ENCODE results near the gene PCDHA7.
A peak's percentile ranks its signal among the peaks of the same experiment; 100 is the strongest.
"Not testable (repeated sequence)": the region's sequence is repeated elsewhere in the genome, so short reads cannot be mapped to it uniquely, and the experiment has no call there.

The PCDHA7 gene

DNA sequence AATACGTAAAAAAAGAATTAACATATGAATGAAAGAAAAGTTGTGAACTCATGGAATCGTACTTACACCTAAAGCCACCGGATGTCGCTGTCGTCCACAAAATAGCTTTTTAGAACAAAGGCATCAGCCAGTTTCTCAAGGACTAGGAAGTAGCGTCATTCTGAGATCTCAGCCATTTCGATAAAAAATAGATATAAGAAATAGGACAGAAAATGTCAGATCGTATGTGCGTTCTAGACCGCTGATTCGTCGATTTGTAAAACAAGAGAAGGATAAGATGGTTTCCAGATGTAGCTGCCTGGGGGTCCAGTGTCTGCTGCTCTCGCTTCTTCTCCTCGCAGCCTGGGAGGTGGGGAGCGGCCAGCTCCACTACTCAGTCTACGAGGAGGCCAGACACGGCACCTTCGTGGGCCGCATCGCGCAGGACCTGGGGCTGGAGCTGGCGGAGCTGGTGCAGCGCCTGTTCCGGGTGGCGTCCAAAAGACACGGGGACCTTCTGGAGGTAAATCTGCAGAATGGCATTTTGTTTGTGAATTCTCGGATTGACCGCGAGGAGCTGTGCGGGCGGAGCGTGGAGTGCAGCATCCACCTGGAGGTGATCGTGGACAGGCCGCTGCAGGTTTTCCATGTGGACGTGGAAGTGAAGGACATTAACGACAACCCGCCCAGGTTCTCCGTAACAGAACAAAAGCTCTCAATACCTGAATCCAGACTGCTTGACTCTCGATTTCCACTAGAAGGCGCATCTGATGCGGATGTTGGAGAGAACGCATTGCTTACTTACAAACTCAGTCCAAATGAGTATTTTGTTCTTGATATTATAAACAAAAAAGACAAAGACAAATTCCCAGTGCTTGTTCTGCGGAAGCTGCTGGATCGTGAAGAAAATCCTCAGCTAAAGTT is 22.0 kb downstream of the PCDHA7 start, which contains the start of gene PCDHA10:
TSS of gene PCDHA10 (plus strand) at position 126 of the 903 bp plus-strand sequence. CDS start at position 278, 152 bp downstream.
- intact Hi-C loops (cut with DNase I), result no loop called here
- DNase-seq, result peak in 1 of 10 donors; percentile 75

DNA sequence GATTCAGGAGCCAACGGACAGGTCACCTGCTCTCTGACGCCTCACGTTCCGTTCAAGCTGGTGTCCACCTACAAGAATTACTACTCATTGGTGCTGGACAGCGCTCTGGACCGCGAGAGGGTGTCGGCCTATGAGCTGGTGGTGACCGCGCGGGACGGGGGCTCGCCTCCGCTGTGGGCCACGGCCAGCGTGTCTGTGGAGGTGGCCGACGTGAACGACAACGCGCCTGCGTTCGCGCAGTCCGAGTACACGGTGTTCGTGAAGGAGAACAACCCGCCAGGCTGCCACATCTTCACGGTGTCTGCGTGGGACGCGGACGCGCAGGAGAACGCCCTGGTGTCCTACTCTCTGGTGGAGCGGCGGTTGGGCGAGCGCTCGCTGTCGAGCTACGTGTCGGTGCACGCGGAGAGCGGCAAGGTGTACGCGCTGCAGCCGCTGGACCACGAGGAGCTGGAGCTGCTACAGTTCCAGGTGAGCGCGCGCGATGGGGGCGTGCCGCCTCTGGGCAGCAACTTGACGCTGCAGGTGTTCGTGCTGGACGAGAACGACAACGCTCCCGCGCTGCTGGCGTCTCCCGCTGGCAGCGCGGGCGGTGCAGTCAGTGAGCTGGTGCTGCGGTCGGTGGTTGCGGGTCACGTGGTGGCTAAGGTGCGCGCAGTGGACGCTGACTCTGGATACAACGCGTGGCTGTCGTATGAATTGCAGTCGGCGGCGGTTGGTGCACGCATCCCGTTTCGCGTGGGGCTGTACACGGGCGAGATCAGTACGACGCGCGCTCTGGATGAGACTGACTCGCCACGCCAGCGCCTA is 23.3 kb downstream of the PCDHA7 start:
- DNase-seq, result peak in 1 of 10 donors; percentile 81
- intact Hi-C loops (cut with DNase I), result no loop called here

DNA sequence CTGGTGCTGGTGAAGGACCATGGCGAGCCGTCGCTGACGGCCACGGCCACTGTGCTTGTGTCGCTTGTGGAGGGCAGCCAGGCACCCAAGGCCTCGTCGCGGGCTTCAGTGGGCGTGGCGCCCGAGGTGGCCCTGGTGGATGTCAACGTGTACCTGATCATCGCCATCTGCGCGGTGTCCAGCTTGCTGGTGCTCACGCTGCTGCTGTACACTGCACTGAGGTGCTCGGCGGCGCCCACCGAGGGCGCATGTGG is 23.8 kb downstream of the PCDHA7 start:
- no peak for DNase-seq
- intact Hi-C loops (cut with DNase I), result no loop called here

DNA sequence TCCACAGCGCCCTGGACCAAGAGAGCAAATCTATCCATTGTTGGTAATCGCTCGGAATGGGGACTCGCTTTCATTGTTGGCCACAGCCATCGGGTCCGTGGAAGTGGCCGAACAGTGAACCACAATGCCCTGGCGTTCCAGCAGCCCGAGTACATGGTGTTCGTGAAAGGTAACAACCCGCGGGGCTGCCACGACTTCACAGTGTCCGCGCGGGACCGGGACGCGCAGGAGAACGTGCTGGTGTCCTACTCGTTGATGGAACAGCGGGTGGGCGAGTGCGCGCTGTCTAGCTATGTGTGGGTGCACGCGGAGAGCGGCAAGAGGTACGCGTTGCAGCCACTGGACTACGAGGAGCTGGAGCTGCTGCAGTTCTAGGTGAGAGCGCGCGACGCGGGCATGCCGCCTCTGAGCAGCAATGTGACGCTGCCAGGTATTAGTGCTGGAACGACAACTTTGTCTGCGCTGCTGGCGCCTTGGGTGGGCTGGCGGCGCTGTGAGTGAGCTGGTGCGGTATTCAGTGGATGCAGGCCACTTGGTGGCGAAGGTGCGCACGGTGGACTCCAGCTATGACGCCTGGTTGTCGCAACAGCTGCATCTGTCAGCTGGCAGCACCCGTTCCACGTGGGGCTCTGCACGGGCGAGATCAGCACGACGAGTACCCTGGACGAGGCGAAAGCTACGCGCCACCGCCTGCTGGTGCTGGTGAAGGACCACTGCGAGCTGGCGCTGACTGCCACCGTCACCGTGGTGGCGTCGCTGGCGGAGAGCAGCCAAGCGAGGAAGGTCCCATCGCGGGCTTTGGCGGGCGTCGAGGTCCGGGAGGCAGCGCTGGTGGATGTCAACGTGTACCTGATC is 28.6 kb downstream of the PCDHA7 start:
- DNase-seq, result peak in 1 of 10 donors; percentile 74
- intact Hi-C loops (cut with DNase I), result no loop called here

DNA sequence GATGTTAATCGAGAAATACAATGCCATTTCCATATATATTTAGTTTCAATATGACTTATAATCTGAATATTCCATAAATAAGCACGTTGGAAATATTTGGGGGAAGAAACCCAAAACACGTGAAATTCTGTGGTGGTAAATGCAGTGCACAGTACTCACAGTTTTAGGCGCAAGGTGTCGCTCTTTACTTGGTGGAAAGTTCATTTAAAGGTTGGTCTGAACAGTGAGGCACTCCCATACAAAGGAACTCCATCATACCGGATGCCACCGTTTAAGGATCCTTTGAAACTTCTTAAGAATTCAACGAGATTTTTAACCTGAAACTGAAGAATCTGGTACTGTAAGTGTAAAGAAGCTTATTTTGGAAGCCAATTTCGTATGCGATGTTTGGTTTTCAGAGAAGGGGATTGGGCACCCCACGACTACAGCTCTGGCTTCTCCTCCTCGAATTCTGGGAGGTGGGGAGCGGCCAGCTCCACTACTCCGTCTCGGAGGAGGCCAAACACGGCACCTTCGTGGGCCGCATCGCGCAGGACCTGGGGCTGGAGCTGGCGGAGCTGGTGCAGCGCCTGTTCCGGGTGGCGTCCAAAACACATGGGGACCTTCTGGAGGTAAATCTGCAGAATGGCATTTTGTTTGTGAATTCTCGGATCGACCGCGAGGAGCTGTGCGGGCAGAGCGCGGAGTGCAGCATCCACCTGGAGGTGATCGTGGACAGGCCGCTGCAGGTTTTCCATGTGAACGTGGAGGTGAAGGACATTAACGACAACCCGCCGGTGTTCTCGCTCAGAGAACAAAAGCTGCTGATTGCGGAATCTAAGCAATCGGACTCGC is 34.9 kb downstream of the PCDHA7 start, which contains the start of gene PCDHA11:
TSS of gene PCDHA11 (plus strand) at position 237 of the 834 bp plus-strand sequence. CDS start at position 384, 147 bp downstream.
- DNase-seq, result peak in 2 of 10 donors; percentile 5 to 75
- intact Hi-C loops (cut with DNase I), result loop anchor here (2.0 kb wide), 1 partner anchor 172 kb away; no protein-coding TSS in a partner anchor

DNA sequence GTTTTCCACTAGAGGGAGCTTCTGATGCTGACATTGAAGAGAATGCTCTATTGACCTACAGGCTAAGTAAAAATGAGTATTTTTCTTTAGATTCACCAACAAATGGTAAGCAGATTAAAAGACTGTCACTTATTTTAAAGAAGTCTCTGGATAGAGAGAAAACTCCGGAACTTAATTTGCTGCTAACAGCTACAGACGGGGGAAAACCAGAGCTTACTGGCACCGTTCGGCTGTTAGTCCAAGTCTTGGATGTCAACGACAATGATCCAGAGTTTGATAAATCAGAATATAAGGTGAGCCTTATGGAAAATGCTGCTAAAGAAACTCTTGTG is 35.5 kb downstream of the PCDHA7 start:
- DNase-seq, result no peak
- intact Hi-C loops (cut with DNase I), result loop anchor here (2.0 kb wide), 1 partner anchor 171 kb away; no protein-coding TSS in a partner anchor

DNA sequence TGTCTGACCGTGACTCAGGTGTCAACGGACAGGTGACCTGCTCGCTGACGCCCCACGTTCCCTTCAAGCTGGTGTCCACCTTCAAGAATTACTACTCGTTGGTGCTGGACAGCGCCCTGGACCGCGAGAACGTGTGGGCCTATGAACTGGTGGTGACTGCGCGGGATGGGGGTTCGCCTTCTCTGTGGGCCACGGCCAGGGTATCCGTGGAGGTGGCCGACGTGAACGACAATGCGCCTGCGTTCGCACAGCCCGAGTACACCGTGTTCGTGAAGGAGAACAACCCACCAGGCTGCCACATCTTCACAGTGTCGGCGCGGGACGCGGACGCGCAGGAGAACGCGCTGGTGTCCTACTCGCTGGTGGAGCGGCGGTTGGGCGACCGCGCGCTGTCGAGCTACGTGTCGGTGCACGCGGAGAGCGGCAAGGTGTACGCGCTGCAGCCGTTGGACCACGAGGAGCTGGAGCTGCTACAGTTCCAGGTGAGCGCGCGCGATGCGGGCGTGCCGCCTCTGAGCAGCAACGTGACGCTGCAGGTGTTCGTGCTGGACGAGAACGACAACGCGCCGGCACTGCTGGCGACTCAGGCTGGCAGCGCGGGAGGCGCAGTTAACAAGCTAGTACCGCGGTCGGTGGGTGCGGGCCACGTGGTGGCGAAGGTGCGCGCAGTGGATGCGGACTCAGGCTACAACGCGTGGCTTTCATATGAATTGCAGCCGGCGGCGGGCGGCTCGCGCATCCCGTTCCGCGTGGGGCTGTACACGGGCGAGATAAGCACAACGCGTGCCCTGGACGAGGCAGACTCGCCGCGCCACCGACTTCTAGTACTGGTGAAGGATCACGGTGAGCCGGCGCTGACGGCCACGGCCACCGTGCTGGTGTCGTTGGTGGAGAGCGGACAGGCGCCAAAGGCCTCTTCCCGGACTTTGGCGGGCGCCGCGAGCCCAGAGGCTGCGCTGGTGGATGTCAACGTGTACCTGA is 36.4 kb downstream of the PCDHA7 start:
- intact Hi-C loops (cut with DNase I), result no loop called here
- peak in 3 of 10 donors; percentile 64 to 78 (median 70) for DNase-seq

DNA sequence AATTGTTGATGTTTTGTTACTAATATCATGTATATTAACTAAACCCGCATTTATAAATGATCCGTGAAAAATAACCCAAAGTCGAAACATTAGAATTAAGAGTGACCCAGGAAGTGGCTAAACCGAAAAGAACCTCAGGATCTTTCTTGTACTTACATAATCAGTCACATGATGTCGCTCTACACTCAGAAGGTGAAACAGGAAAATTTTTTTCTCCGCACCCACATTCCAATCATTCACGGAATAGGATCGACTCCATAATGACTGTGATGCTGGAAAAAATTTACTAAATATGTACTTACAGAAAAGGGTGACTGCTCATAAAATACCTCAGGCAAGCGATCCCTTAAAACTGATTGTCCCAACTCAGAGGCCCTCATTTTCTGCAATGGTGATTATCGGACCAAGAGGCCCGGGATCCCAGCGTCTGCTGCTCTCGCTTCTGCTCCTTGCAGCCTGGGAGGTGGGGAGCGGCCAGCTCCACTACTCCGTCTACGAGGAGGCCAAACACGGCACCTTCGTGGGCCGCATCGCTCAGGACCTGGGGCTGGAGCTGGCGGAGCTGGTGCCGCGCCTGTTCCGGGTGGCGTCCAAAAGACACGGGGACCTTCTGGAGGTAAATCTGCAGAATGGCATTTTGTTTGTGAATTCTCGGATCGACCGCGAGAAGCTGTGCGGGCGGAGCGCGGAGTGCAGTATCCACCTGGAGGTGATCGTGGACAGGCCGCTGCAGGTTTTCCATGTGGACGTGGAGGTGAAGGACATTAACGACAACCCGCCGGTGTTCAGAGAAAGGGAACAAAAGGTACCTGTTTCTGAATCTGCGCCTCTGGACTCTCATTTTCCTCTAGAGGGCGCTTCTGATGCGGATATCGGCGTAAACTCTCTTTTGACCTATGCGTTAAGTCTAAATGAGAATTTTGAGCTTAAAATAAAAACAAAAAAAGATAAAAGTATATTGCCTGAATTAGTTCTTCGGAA is 41.3 kb downstream of the PCDHA7 start, which contains the start of gene PCDHA12:
TSS of gene PCDHA12 (plus strand) at position 224 of the 981 bp plus-strand sequence. CDS start at position 389, 165 bp downstream.
- no peak for DNase-seq
- intact Hi-C loops (cut with DNase I), result no loop called here

DNA sequence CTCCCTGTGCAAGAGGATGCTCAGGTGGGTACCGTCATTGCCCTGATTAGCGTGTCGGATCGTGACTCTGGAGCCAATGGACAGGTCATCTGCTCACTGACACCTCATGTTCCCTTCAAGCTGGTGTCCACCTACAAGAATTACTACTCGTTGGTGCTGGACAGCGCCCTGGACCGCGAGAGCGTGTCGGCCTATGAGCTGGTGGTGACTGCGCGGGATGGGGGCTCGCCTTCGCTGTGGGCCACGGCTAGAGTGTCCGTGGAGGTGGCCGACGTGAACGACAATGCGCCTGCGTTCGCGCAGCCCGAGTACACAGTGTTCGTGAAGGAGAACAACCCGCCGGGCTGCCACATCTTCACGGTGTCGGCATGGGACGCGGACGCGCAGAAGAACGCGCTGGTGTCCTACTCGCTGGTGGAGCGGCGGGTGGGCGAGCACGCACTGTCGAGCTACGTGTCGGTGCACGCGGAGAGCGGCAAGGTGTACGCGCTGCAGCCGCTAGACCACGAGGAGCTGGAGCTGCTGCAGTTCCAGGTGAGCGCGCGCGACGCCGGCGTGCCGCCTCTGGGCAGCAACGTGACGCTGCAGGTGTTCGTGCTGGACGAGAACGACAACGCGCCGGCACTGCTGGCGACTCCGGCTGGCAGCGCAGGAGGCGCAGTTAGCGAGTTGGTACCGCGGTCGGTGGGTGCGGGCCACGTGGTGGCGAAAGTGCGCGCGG is 42.6 kb downstream of the PCDHA7 start:
- intact Hi-C loops (cut with DNase I), result not testable (repeated sequence)
- peak in 5 of 10 donors; percentile 3 to 79 (median 57) for DNase-seq

DNA sequence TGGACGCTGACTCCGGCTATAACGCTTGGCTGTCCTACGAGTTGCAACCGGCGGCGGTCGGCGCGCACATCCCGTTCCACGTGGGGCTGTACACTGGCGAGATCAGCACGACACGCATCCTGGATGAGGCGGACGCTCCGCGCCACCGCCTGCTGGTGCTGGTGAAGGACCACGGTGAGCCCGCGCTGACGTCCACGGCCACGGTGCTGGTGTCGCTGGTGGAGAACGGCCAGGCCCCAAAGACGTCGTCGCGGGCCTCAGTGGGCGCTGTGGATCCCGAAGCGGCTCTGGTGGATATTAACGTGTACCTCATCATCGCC is 43.2 kb downstream of the PCDHA7 start:
- intact Hi-C loops (cut with DNase I), result no loop called here
- peak in 3 of 10 donors; percentile 22 to 74 (median 71) for DNase-seq

DNA sequence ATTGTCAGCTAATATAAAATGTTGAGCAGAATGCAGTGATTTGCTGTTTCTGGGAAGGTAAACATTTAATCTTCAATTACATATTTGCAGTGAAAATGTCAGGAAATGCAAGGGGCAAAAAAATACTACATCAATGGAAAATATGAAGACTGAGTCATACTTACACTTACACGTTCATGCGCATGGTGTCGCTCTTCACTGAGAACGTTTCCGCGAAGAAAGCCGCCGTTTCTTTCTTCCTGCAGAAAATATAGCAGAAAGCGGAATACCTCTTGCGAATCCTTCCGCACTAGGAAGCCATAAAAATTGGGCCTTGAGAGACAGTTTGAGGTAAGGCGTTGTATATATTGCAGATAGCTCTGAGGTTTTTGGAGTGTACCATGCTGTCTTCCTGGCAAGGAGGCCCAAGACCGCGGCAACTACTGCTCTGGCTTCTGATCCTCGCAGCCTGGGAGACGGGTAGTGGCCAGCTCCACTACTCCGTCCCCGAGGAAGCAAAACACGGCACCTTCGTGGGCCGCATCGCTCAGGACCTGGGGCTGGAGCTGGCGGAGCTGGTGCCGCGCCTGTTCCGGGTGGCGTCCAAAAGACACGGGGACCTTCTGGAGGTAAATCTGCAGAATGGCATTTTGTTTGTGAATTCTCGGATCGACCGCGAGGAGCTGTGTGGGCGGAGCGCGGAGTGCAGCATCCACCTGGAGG is 48.0 kb downstream of the PCDHA7 start, which contains the start of gene PCDHA13:
TSS of gene PCDHA13 (plus strand) at position 236 of the 702 bp plus-strand sequence. CDS start at position 381, 145 bp downstream.
- intact Hi-C loops (cut with DNase I), result loop anchor here (1.0 to 2.0 kb wide), 2 partner anchors 45 to 159 kb away; partner anchors contain the start of gene PCDHAC1
- DNase-seq, result peak in 4 of 10 donors; percentile 6 to 62 (median 24)

DNA sequence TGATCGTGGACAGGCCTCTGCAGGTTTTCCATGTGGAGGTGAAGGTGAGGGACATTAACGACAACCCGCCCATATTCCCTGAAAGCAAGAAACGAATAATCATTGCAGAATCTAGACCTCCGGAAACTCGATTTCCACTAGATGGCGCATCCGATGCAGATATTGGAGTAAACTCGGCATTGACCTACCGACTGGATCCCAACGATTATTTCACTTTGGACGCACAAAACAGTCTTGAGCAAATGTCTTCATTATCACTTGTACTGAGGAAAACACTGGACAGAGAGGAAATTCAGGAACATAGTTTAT is 48.5 kb downstream of the PCDHA7 start:
- intact Hi-C loops (cut with DNase I), result loop anchor here (1.0 to 2.0 kb wide), 2 partner anchors 44 to 159 kb away; partner anchors contain the start of gene PCDHAC1
- peak in 3 of 10 donors; percentile 6 to 55 (median 53) for DNase-seq

DNA sequence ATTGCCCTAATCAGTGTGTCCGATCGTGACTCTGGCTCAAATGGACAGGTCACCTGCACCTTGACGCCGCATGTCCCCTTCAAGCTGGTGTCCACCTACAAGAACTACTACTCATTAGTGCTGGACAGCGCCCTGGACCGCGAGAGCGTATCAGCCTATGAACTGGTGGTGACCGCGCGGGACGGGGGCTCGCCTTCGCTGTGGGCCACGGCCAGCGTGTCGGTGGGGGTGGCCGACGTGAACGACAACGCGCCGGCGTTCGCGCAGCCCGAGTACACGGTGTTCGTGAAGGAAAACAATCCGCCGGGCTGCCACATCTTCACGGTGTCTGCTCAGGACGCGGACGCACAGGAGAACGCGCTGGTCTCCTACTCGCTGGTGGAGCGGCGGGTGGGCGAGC is 49.3 kb downstream of the PCDHA7 start:
- intact Hi-C loops (cut with DNase I), result loop anchor here (2.0 kb wide), 1 partner anchor 43 kb away; the partner anchor contains the start of gene PCDHAC1
- DNase-seq, result peak in 1 of 10 donors; percentile 80

DNA sequence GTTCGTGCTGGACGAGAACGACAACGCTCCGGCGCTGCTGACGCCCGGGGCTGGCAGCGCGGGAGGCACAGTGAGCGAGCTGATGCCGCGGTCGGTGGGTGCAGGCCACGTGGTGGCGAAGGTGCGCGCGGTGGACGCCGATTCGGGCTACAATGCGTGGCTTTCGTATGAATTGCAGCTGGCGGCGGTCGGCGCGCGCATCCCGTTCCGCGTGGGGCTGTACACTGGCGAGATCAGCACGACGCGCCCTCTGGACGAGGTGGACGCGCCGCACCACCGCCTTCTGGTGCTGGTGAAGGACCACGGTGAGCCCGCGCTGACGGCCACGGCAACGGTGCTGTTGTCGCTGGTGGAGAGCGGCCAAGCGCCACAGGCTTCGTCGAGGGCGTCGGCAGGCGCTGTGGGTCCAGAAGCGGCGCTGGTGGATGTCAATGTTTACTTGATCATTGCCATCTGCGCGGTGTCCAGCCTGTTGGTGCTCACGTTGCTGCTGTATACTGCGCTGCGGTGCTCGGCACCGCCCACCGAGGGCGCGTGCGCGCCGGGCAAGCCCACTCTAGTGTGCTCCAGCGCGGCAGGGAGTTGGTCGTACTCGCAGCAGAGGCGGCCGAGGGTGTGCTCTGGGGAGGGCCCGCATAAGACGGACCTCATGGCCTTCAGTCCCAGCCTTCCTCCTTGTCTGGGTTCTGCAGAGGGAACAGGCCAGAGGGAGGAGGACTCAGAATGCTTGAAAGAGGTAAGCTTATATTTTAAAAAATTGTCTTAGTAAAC is 50.0 kb downstream of the PCDHA7 start:
- peak in 2 of 10 donors; percentile 64 to 82 for DNase-seq
- intact Hi-C loops (cut with DNase I), result loop anchor here (2.0 kb wide), 1 partner anchor 43 kb away; the partner anchor contains the start of gene PCDHAC1

Measured in posterior cingulate gyrus (tissue), 11 donors.